Fibroblast of villous mesenchyme (primary cell): ENCODE data around the gene POLN. TPM values are rescaled to one million over a fixed set of nuclear protein-coding genes. Genes with fewer than 3 reads are reported as not detected.

Experiments
- DNase-seq: peaks from one replicate; pipeline ENCODE4 v3.0.0-alpha.2; 2010; ENCODE audit warnings: low read depth
- H3K4me3 ChIP-seq: 2 replicates; pipeline ENCODE4 v1.5.1; 2011; ENCODE audit warnings: low read depth, mild to moderate bottlenecking, low read length
- total RNA-seq: library from RNA; depleted of rRNA; stranded (reverse); fragments of >200 nt; gene quantifications from 2 replicates; pipeline ENCODE4 v1.2.3, GENCODE V29; 2012
- TF ChIP-seq, protein P1 (sequence below): IDR thresholded peaks from 2 replicates; pipeline ENCODE4 v1.5.1; 2012; ENCODE audit warnings: low read depth, mild to moderate bottlenecking, low read length; ENCODE audit not compliant: insufficient read depth

The POLN gene
- total RNA-seq, 1 donor: 4.7 TPM

- TF ChIP-seq, protein P1, sequence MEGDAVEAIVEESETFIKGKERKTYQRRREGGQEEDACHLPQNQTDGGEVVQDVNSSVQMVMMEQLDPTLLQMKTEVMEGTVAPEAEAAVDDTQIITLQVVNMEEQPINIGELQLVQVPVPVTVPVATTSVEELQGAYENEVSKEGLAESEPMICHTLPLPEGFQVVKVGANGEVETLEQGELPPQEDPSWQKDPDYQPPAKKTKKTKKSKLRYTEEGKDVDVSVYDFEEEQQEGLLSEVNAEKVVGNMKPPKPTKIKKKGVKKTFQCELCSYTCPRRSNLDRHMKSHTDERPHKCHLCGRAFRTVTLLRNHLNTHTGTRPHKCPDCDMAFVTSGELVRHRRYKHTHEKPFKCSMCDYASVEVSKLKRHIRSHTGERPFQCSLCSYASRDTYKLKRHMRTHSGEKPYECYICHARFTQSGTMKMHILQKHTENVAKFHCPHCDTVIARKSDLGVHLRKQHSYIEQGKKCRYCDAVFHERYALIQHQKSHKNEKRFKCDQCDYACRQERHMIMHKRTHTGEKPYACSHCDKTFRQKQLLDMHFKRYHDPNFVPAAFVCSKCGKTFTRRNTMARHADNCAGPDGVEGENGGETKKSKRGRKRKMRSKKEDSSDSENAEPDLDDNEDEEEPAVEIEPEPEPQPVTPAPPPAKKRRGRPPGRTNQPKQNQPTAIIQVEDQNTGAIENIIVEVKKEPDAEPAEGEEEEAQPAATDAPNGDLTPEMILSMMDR: no peak
- DNase-seq: no peak
- no peak overlapping the region for H3K4me3 ChIP-seq
Observed at GRCh38 chr4:2249526-2250356, 7.8 kb upstream of the POLN start.

GRCh38 chr4:2248821-2249261, 6.9 kb upstream of the POLN start:
- DNase-seq: no peak
- TF ChIP-seq, protein P1: no peak
- H3K4me3 ChIP-seq: no peak overlapping the region

DNA sequence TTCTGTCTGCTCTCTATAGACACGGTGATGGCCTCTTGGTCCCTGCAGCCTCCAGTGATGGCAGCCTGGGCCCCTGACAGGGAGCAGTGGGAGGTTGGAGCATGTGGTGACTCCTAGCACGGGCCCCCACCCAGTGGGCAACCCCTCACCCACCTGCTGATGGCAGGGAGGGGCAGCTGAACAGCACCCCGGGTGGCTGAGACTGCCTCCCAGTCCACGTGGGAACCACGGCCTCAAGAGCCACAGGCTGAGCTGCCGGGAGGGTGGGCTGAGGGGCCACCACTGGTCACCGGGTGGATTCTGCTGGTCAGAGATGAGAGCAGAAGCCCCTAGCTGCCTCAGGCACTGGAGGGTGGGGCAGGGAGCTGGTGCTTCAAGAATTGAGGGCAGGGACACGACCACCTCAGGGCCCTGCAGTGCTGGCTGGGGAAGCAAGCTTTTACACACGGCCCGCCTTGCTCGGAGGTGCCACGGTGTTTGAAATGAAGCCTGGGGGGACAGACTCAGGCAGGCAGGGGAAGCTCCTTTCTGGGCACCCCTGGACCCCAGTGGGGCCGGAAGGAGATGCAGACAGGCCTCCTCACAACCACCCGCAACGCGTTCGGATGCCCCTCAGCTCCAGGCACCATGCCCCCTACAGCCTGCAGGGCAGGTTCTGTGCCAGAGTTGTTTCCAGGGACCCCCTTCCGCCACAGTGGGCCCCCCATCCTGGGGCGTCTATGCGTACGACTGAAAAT, 6.3 kb upstream of the POLN start:
- TF ChIP-seq, protein P1: no peak
- DNase-seq: no peak
- no peak overlapping the region for H3K4me3 ChIP-seq

GRCh38 chr4:2247128-2248043, 5.5 kb upstream of the POLN start:
- no peak for DNase-seq
- TF ChIP-seq, protein P1: no peak
- H3K4me3 ChIP-seq: no peak overlapping the region

GRCh38 chr4:2246384-2247127, 4.6 kb upstream of the POLN start:
- H3K4me3 ChIP-seq: no peak overlapping the region
- TF ChIP-seq, protein P1: no peak
- DNase-seq: no peak

GRCh38 chr4:2245787-2246275, 3.9 kb upstream of the POLN start:
- TF ChIP-seq, protein P1: no peak
- no peak for DNase-seq
- no peak overlapping the region for H3K4me3 ChIP-seq
